GM12873 (cell line): ENCODE data around the gene MAPRE2.
A peak's percentile ranks its signal among the peaks of the same experiment; 100 is the strongest.

Experiments used
- CTCF ChIP-seq: IDR thresholded peaks from 2 replicates; pipeline ENCODE4 v1.5.1; 2012; ENCODE audit warnings: low read depth, mild to moderate bottlenecking, moderate library complexity, low read length, control low read depth; ENCODE audit not compliant: insufficient read depth; ENCODE audit errors: missing control alignments

Gene MAPRE2

GRCh38 chr18:35024965-35025364, 16.2 kb upstream of the MAPRE2 start:
- no peak for TF ChIP-seq CTCF

- peak; percentile 48 for TF ChIP-seq CTCF
Observed at GRCh38 chr18:35026407-35027061, 14.7 kb upstream of the MAPRE2 start.

GRCh38 chr18:35027206-35027605, 14.0 kb upstream of the MAPRE2 start:
- no peak for TF ChIP-seq CTCF

- TF ChIP-seq CTCF = no peak
Observed at GRCh38 chr18:35028536-35028935, 12.7 kb upstream of the MAPRE2 start.

GRCh38 chr18:35029103-35029502, 12.1 kb upstream of the MAPRE2 start:
- TF ChIP-seq CTCF = no peak

GRCh38 chr18:35029770-35030169, 11.4 kb upstream of the MAPRE2 start:
- peak; percentile 25 for TF ChIP-seq CTCF

GRCh38 chr18:35030277-35030989, 10.8 kb upstream of the MAPRE2 start:
- TF ChIP-seq CTCF = no peak
